GM19043 (cell line): ENCODE measurements around the gene CIB1.
"Not testable (repeated sequence)": the region's sequence is repeated elsewhere in the genome, so short reads cannot be mapped to it uniquely, and the experiment has no call there.

ENCODE experiments used
- ATAC-seq: cut with Tn5 transposase; IDR thresholded peaks from one replicate; pipeline ENCODE4 v1.9.1; 2021; ENCODE audit warnings: low read depth; ENCODE audit not compliant: unreplicated experiment

Gene CIB1

DNA sequence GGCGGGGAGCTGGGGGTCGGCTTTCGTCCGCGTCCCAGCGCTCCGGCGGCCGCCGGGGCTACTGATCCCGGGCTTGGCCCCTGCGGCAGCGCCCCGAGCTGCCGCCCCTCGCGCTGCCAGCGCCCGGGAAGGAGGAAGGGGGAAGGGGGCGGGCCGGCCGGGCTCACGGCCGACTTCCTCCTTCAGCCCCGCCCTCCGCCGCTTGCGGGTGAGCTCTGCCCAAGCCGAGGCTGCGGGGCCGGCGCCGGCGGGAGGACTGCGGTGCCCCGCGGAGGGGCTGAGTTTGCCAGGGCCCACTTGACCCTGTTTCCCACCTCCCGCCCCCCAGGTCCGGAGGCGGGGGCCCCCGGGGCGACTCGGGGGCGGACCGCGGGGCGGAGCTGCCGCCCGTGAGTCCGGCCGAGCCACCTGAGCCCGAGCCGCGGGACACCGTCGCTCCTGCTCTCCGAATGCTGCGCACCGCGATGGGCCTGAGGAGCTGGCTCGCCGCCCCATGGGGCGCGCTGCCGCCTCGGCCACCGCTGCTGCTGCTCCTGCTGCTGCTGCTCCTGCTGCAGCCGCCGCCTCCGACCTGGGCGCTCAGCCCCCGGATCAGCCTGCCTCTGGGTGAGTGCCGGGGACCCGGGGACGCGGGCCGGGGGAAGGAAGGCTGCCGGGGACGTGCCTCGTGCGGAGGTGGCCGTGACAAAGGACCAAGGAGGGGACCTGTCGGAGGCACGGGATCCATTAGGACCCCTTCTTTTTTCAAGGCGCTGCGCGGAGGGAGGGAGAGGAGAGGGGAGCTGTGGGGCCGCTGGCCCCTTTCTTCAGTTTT is 32.4 kb downstream of the CIB1 start, which contains the start of gene SEMA4B:
Gene SEMA4B (plus strand): TSS at position 201 of the 814 bp plus-strand sequence. CDS start 249 bp downstream, at position 450.
- peak; percentile 77 for ATAC-seq

- peak; percentile 26 for ATAC-seq
These were observed 33.1 kb downstream of the CIB1 start for GRCh38 chr15:90200534-90201129.

DNA sequence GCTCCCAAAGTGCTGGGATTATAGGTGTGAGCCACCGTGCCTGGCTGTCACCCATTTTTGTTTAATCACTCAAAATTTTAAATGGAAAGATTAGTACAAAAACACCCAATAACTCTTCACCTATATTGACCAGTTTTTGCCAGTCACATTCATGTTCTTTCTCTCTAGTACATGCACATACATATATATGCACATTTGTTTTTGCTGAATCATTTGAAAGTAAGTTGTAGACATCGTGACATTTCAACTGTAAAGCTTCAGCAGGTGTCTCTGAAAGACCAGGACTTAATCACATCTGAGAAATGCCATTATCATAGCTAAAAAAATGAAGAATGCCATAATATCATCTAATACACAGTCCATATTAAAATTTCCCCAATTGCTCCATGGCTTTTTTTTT is 39.1 kb downstream of the CIB1 start:
- no peak for ATAC-seq

- no peak for ATAC-seq
These were observed 40.6 kb downstream of the CIB1 start for GRCh38 chr15:90192961-90193786.

GRCh38 chr15:90191794-90192509 is 41.8 kb downstream of the CIB1 start:
- no peak for ATAC-seq

DNA sequence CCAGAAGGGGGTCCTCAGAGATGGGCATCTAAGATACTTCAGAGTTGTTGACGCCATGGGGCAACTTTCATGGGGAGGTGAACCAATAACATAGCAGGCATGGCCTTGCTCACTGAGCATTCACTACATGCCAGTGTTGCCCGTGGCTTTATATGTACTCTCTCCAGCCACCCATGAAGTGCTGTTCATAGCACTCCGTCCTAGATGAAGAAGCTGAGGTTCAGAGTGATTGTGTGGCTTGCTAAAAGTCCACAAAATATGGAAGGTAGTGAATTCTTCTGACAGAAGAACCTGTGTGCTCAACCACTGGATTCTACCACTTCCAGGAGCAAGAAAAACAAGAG is 42.4 kb downstream of the CIB1 start:
- ATAC-seq, result no peak

- no peak for ATAC-seq
These were observed 43.0 kb downstream of the CIB1 start for GRCh38 chr15:90190606-90191343.

GRCh38 chr15:90189781-90190467 is 43.8 kb downstream of the CIB1 start:
- ATAC-seq, result no peak

DNA sequence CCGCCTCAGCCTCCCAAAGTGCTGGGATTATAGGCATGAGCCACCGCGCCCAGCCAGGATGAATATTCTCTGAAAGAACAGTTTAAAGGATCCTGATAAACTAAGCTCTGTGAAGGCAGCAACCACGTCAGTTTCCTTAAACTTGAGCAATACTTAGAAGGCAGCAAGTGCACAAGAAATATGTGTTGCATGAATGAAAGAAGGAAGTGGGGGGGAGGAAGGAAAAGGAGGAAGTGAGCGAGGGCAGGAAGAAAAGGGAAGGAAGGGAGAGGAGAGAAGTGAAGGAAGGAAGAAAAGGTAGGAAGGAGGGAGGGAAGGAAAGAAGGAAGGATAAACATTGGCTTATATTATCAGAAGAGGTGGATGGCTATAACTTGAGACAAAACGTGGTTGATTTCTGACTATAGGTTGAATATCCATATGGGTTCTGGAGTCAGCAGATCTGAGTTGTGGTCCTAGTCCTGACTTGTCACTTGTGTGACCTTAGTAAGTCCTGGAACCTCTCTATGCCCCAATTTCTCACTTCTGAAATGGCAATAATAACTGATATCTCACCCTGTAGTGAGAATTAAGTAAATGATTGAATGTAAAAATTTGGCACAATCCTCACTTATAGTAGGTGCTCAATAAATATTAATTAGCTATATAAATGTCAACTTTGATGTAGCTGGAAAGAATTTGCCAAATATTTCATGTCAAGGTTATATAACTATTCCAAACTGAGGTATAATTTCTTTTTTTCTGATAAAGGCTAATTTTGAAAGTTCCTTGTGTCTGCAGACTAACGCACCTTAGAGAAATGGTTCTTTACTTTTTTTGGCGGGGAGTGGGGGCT is 44.6 kb downstream of the CIB1 start:
- no peak for ATAC-seq

DNA sequence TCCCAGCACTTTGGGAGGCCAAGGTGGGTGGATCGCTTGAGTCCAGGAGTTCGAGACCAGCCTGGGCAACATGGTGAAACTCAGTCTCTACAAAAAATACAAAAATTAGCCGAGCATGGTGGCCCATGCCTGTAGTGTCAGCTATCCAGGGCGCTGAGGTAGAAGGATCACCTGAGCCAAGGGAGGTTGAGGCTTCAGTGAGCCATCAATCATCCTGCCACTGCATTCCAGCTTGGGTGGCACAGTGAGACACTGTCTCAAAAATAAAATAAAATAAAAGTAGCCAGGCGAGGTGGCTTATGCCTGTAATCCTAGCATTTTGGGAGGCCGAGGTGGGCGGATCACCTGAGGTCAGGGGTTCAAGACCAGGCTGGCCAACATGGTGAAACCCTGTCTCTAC is 45.7 kb downstream of the CIB1 start:
- ATAC-seq, result not testable (repeated sequence)

DNA sequence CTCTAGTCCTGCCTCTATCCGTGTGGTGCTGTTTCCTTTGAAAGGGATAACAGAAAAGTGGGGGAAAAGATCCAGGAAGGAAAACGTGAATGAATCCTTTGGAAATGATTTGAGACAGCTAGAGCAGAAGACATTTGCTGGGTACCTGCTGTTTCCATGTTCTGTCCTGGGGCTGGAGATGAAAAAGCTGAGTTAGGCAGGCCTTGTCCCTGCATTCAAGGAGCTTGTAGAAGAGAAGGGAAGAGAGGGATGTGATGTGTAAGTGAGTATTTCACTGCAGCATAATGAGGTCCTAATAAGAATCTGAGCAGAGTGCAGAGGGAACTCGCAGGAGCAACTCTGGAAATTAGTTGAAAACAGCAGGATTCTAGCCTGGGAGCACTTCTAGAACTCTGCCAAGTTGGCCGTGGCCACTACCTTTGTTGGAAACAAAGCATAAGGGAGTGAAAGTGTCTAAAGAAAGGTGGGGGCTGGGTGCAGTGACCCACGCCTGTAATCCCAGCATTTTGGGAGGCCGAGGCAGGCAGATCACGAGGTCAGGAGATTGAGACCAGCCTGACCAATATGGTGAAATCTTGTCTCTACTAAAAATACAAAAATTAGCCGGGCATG is 46.4 kb downstream of the CIB1 start:
- ATAC-seq, result no peak

GRCh38 chr15:90184786-90185704 is 48.7 kb downstream of the CIB1 start:
- peak; percentile 68 for ATAC-seq

GRCh38 chr15:90184119-90184785 is 49.5 kb downstream of the CIB1 start:
- ATAC-seq, result peak; percentile 44

DNA sequence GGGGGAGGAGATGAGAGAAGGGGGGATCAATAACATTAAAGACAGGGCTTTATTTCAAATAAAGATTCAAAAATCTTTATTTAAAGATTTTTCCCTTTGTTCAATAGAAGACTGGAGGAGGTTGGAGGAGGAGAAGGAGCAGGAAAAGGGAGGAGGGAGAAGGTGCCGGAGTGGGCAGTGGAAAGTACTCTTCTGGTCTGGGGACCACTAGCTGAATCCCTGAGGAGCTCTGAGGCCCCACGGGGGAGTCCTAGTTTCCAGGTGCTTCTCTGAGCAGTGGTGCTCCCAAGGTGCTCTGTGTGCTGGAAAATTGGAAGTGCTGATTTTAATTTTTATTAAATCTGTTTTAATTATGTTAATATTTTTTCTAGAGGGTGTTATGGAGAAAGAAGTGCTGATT is 52.0 kb downstream of the CIB1 start:
- no peak for ATAC-seq
